Putamen (tissue), 1 donor: Measurements from ENCODE around the gene EVA1C.
"Not testable (repeated sequence)": the region's sequence is repeated elsewhere in the genome, so short reads cannot be mapped to it uniquely, and the experiment has no call there.

Source experiments
- DNase-seq: peaks from one replicate; pipeline ENCODE4 v3.0.0-alpha.2; 2016; ENCODE audit warnings: low spot score

EVA1C gene

GRCh38 chr21:32499249-32500055, 86.9 kb downstream of the EVA1C start:
- DNase-seq: no peak

GRCh38 chr21:32503641-32504040, 91.1 kb downstream of the EVA1C start:
- not testable (repeated sequence) for DNase-seq

- not testable (repeated sequence) for DNase-seq
Observed at GRCh38 chr21:32505767-32506166, 93.3 kb downstream of the EVA1C start.

GRCh38 chr21:32506411-32506965, 94.0 kb downstream of the EVA1C start:
- not testable (repeated sequence) for DNase-seq

- DNase-seq: no peak
Observed at GRCh38 chr21:32507342-32507919, 94.9 kb downstream of the EVA1C start.

GRCh38 chr21:32508036-32508435, 95.5 kb downstream of the EVA1C start:
- not testable (repeated sequence) for DNase-seq

GRCh38 chr21:32508558-32508957, 96.1 kb downstream of the EVA1C start:
- no peak for DNase-seq

GRCh38 chr21:32508975-32509374, 96.5 kb downstream of the EVA1C start:
- DNase-seq: not testable (repeated sequence)

GRCh38 chr21:32514275-32515055, 102.0 kb downstream of the EVA1C start:
- no peak for DNase-seq

GRCh38 chr21:32515874-32516273, 103.4 kb downstream of the EVA1C start:
- DNase-seq: no peak

GRCh38 chr21:32516756-32517649, 104.5 kb downstream of the EVA1C start:
- no peak for DNase-seq

GRCh38 chr21:32519945-32520874, 107.7 kb downstream of the EVA1C start:
- DNase-seq: no peak

GRCh38 chr21:32520875-32521735, 108.6 kb downstream of the EVA1C start:
- DNase-seq: peak; percentile 65

GRCh38 chr21:32521736-32522355, 109.3 kb downstream of the EVA1C start:
- no peak for DNase-seq

GRCh38 chr21:32523463-32523862, 111.0 kb downstream of the EVA1C start:
- no peak for DNase-seq

GRCh38 chr21:32523988-32524719, 111.6 kb downstream of the EVA1C start:
- DNase-seq: no peak

GRCh38 chr21:32525282-32525681, 112.8 kb downstream of the EVA1C start:
- DNase-seq: no peak

GRCh38 chr21:32529679-32530078, 117.2 kb downstream of the EVA1C start:
- DNase-seq: no peak
